LNCaP clone FGC (cell line): ENCODE data around the gene FAM234B.

Source experiments
- DNase-seq: peaks from one replicate; pipeline ENCODE4 v3.0.0-alpha.2; 2011; ENCODE audit warnings: low read depth
- H3K4me3 ChIP-seq: 2 replicates; pipeline ENCODE4 v1.5.1; 2011; ENCODE audit warnings: mild to moderate bottlenecking, low read depth, low read length, control low read depth
- CTCF ChIP-seq: IDR thresholded peaks from 2 replicates; pipeline ENCODE4 v1.5.1; 2012; ENCODE audit warnings: mild to moderate bottlenecking; ENCODE audit not compliant: control insufficient read depth, insufficient read depth; ENCODE audit errors: extremely low read depth

The FAM234B gene

GRCh38 chr12:13022851-13023271 lies 21.3 kb upstream of the FAM234B start:
- no peak for TF ChIP-seq CTCF
- DNase-seq, result no peak
- H3K4me3 ChIP-seq, result no peak overlapping the region

GRCh38 chr12:13023811-13024530 lies 20.2 kb upstream of the FAM234B start:
- TF ChIP-seq CTCF, result peak; percentile 59
- no peak overlapping the region for H3K4me3 ChIP-seq
- DNase-seq, result no peak

GRCh38 chr12:13024531-13024916 lies 19.7 kb upstream of the FAM234B start:
- no peak for TF ChIP-seq CTCF
- H3K4me3 ChIP-seq, result no peak overlapping the region
- DNase-seq, result no peak

- H3K4me3 ChIP-seq, result no peak overlapping the region
- DNase-seq, result no peak
- TF ChIP-seq CTCF, result no peak
These were observed 17.9 kb upstream of the FAM234B start for GRCh38 chr12:13026286-13026685.

GRCh38 chr12:13027032-13027431 lies 17.1 kb upstream of the FAM234B start:
- no peak for TF ChIP-seq CTCF
- no peak for DNase-seq
- no peak overlapping the region for H3K4me3 ChIP-seq

GRCh38 chr12:13027508-13027907 lies 16.7 kb upstream of the FAM234B start:
- no peak for TF ChIP-seq CTCF
- no peak for DNase-seq
- no peak overlapping the region for H3K4me3 ChIP-seq
